Measurements from ENCODE around the gene LMF1.
"Not testable (repeated sequence)": the region's sequence is repeated elsewhere in the genome, so short reads cannot be mapped to it uniquely, and the experiment has no call there.

LMF1 gene

GRCh38 chr16:892006-892405 is 78.8 kb downstream of the LMF1 start:
- DNase-seq: no peak

- DNase-seq: no peak
These were observed 79.4 kb downstream of the LMF1 start for GRCh38 chr16:891353-891740.

- DNase-seq: no peak
These were observed 80.0 kb downstream of the LMF1 start for GRCh38 chr16:890716-891352.

GRCh38 chr16:890217-890616 is 80.6 kb downstream of the LMF1 start:
- DNase-seq: no peak

GRCh38 chr16:889586-889985 is 81.2 kb downstream of the LMF1 start:
- no peak for DNase-seq

- no peak for DNase-seq
These were observed 81.7 kb downstream of the LMF1 start for GRCh38 chr16:888901-889570.

- not testable (repeated sequence) for DNase-seq
These were observed 82.3 kb downstream of the LMF1 start for GRCh38 chr16:888456-888855.

- no peak for DNase-seq
These were observed 82.9 kb downstream of the LMF1 start for GRCh38 chr16:887846-888245.

- DNase-seq: no peak
These were observed 83.7 kb downstream of the LMF1 start for GRCh38 chr16:886802-887731.

- no peak for DNase-seq
These were observed 84.7 kb downstream of the LMF1 start for GRCh38 chr16:886084-886543.

- no peak for DNase-seq
These were observed 85.4 kb downstream of the LMF1 start for GRCh38 chr16:885391-885790.

- DNase-seq: no peak
These were observed 86.6 kb downstream of the LMF1 start for GRCh38 chr16:884232-884631.

GRCh38 chr16:883781-884180 is 87.0 kb downstream of the LMF1 start:
- no peak for DNase-seq

- no peak for DNase-seq
These were observed 87.4 kb downstream of the LMF1 start for GRCh38 chr16:883340-883739.

- DNase-seq: not testable (repeated sequence)
These were observed 88.1 kb downstream of the LMF1 start for GRCh38 chr16:882671-883070.

GRCh38 chr16:882256-882655 is 88.5 kb downstream of the LMF1 start:
- DNase-seq: no peak

GRCh38 chr16:881219-882097 is 89.3 kb downstream of the LMF1 start:
- no peak for DNase-seq

- no peak for DNase-seq
These were observed 90.2 kb downstream of the LMF1 start for GRCh38 chr16:880471-881171.

GRCh38 chr16:879986-880385 is 90.8 kb downstream of the LMF1 start:
- DNase-seq: no peak

GRCh38 chr16:879461-879861 is 91.3 kb downstream of the LMF1 start:
- no peak for DNase-seq

- no peak for DNase-seq
These were observed 91.9 kb downstream of the LMF1 start for GRCh38 chr16:878886-879285.

Data from effector CD8-positive, alpha-beta T cell (primary cell).